HG02571 (cell line): ENCODE measurements around the gene ENPEP.
"Not testable (repeated sequence)": the region's sequence is repeated elsewhere in the genome, so short reads cannot be mapped to it uniquely, and the experiment has no call there.

Source experiments
- ATAC-seq: cut with Tn5 transposase; IDR thresholded peaks from one replicate; pipeline ENCODE4 v1.9.1; 2021; ENCODE audit warnings: mild to moderate bottlenecking, moderate library complexity; ENCODE audit not compliant: unreplicated experiment

Gene ENPEP

GRCh38 chr4:110516106-110516922 lies 40.4 kb downstream of the ENPEP start:
- peak; percentile 88 for ATAC-seq

DNA sequence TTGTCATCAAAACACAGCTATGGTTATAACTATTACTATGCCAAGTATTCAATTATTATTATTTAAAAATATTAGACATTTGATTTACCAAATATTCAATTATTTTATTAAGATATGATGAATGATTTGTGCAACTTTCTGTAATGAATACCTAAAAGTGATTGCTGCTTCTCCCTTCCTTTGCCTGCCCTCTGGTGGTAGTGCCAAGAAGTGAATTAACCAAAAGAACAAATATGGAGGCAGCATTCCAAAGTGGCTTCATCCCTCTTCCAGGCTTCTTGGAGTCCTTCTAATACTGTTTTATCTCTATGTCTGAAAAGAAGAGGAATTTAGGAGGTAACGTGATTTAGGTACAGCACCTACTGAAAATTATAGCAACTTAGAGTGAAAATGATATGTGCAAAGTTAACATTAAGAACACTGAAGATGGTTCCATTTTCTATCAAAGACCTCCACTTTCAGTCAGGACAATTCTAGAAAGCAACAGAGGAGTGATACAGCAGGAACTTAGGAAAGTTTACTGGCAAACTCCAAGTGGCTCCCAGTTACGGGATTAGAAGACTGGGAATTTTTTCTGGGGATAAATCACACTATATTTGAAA lies 43.0 kb downstream of the ENPEP start:
- ATAC-seq = no peak

DNA sequence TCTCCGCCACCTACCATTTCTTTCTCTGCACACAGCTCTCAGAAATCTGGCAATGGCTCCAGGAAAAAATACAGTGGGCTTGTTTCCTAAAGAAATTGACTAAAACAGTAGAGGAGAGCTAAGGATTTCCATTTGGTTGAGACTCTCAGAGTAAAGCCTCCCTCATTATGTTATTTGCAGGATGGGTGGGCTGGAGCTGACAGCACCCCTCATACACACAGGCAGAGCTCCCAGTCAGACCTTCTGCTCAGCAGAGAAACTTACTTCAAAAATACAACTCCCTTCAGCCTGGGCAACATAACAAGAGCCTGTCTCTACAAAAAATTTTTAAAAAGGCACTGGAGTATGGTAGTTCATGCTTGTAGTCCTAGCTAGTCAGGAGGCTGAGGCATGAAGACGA lies 44.9 kb downstream of the ENPEP start:
- no peak for ATAC-seq

- ATAC-seq = no peak
Observed at GRCh38 chr4:110526589-110526988, 50.6 kb downstream of the ENPEP start.

- ATAC-seq = no peak
Observed at GRCh38 chr4:110527156-110527555, 51.2 kb downstream of the ENPEP start.

DNA sequence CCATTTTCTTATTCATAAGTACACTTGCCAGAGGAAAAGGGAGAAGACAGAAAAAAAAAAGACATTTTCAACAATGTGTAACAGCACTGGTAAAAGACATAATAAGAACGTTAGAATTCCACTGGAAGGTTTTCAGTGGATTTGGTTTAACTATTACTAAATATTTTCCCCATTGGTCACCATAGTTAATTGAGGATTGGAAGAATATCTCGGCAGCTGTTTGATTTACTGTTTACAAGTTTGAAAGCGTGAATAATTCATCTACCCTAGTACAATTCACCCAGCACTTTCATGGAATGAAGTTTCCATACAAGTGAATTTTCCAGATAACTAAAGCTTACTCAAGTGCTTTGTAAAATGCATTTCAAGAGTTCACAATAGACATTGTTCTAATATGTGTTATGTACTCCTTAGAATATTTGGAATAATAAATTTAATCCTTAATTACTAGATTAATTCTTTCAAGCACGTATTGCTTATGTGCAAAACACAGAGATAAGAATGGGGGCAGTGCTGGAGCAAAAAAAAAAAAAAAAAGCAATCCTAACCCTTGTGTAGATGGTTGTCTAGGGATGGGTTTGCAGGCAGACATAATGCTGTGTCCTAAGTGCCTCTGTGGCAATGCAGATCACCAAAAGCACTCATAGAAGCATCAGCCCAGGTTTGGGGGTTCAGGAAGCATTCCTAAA lies 57.1 kb downstream of the ENPEP start:
- no peak for ATAC-seq

DNA sequence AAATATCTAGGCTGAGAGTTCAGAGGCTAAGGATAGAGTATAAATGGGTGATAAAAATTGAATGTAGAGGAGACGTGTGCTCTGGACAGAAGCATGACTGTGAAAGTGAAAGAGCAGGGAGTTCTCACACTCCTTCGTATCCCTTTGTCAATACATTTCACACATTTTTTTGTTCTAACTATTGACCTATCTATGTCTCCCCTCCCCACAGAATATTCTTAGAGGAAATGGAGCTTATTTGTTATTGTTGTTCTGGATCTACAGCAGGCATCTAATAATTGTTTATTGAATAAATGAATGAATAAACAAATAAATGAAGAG lies 57.6 kb downstream of the ENPEP start:
- ATAC-seq = no peak

DNA sequence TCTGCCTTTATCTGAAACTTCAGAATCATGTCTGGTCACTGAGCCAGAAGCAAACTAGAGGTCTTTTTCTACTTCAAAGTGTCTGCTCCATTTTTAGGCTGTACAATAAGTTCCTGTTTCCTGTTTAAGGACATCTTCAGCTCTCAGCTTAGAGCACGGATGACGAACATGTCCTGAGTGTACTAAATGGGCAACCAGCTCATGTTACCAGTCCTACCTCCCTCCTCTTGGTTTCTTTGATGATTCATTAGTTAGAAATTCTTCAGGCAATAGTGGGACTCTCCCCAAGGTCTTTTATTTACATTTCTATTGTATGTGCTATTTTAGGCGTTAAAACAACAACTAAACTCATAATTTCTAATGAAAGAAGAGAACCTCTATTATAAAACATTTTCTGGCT lies 58.0 kb downstream of the ENPEP start:
- no peak for ATAC-seq

DNA sequence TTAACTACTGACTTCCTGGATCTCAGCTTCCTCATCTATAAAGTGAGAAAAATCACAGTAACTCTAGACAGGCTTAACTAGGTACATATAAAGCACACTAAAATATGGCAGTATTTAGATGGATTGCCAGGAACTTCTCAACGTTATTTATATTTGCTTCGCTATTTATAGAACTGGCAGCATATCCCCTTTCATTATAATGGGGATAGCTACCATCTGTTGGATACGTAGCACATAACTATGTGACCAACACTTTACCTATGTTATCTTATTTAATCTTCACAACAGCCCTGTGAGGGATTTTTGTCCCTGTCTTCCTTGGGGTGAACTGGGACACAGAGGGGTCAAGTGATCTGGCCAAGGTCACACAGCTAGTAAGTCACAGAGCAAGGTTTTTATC lies 64.6 kb downstream of the ENPEP start:
- no peak for ATAC-seq

GRCh38 chr4:110540982-110541451 lies 65.1 kb downstream of the ENPEP start:
- no peak for ATAC-seq

GRCh38 chr4:110543577-110543976 lies 67.6 kb downstream of the ENPEP start:
- ATAC-seq = no peak

GRCh38 chr4:110544594-110544993 lies 68.6 kb downstream of the ENPEP start:
- ATAC-seq = no peak

- ATAC-seq = no peak
Observed at GRCh38 chr4:110550260-110550659, 74.3 kb downstream of the ENPEP start.

GRCh38 chr4:110553197-110553596 lies 77.2 kb downstream of the ENPEP start:
- no peak for ATAC-seq

- no peak for ATAC-seq
Observed at GRCh38 chr4:110567214-110567613, 91.3 kb downstream of the ENPEP start.

DNA sequence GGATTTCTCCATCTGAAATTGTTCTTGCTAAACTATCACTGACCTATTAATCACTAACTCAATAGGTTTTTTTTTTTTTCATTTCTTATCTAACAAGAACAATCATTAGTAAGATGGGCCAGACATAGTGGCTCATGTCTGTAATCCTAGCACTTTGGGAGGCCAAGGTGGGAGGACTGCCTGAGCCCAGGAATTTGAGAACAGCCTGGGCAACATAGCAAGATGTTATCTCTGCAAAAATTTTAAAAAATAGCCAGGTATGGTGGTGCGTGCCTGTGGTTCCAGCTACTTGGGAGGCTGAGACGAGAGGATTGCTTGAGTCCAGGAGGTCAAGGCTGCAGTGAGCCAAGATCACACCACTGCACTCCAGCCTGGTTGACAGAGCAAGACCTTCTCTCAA lies 100.7 kb downstream of the ENPEP start:
- ATAC-seq = not testable (repeated sequence)

DNA sequence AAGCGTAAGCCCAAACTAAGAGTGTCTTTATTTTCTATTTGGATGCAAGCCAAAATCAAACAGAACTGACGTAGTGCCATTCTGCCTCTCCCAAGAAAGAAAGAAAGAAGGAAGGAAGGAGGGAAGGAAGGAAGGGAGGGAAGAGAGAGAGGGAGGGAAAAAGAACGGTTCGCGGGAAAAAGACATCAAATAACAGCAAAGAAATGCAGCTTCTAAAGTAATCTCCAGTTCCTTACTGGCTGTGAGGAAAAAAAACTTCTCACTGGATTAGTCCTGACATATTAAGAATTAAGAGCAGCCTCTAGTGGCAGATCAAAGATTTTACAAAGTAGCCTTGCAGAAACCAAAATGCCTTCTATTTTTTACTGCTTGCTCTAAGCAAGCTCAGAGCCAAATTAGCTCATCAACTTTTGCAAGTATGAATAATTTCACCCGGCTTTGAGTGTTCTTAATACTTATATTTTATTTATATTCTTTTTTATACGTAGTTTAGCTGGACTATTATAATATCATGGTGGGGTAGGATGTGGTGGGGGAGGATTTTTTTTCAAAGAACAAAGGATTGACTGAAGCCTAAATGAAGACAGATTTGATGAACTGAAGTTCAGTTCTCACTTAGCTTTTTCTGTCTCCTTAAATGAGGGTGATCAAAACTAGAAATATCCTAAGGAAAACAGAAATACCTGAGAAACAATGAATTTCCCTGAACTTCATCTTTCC lies 110.3 kb downstream of the ENPEP start:
- ATAC-seq = no peak

GRCh38 chr4:110587666-110588285 lies 111.8 kb downstream of the ENPEP start:
- ATAC-seq = no peak

DNA sequence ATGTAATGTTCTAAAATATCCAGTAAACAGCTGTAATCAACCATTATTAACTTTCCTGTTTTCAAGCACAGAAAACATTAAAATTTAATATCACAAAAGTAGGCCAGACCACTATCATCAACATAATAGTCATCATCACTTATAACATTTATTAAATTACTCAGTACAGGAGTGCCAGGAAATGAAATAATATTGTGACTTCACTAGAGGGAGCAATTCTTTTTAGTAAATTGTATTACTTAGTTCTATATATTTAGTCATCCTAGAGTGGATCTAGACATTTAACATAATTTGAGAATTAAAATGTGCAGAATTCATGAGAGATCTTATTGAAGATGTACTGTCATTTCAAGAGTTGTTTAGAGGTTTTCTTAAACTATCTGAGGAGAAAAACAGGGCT lies 113.3 kb downstream of the ENPEP start:
- ATAC-seq = no peak

- no peak for ATAC-seq
Observed at GRCh38 chr4:110595583-110595982, 119.6 kb downstream of the ENPEP start.

- ATAC-seq = no peak
Observed at GRCh38 chr4:110596431-110596830, 120.5 kb downstream of the ENPEP start.
